GM23338 (cell line): ENCODE measurements around the gene METTL26. TPM values are rescaled to one million over a fixed set of nuclear protein-coding genes. Genes with fewer than 3 reads are reported as not detected.
A peak's percentile ranks its signal among the peaks of the same experiment; 100 is the strongest.

Experiments
- ATAC-seq: fragments of 200-7000 bp; cut with Tn5 transposase; 3 replicates; pipeline ENCODE4 v1.9.1; 2020
- DNase-seq: peaks from one replicate; pipeline ENCODE4 v3.0.0-alpha.2; 2015; ENCODE audit warnings: low spot score
- H2AFZ ChIP-seq: fragments of 200-600 bp; sonication (generic); 2 replicates; pipeline ENCODE4 v1.8.0; 2016; ENCODE audit warnings: antibody characterized with exemption, mild to moderate bottlenecking, moderate library complexity
- H3F3A ChIP-seq: fragments of 200-600 bp; sonication (generic); replicated peaks from 2 replicates; pipeline ENCODE4 v1.8.0; 2017; ENCODE audit warnings: antibody characterized with exemption, mixed run types, low read depth
- H3K27ac ChIP-seq: fragments of 200-600 bp; sonication (generic); 2 replicates; pipeline ENCODE4 v1.6.1; 2016; ENCODE audit warnings: low read depth
- H3K27me3 ChIP-seq: fragments of 200-600 bp; sonication (generic); 2 replicates; pipeline ENCODE4 v1.8.0; 2016; ENCODE audit warnings: mild to moderate bottlenecking, mixed run types, moderate library complexity; ENCODE audit not compliant: insufficient read depth
- H3K36me3 ChIP-seq: fragments of 200-600 bp; sonication (generic); 2 replicates; pipeline ENCODE4 v1.8.0; 2016; ENCODE audit warnings: mild to moderate bottlenecking; ENCODE audit not compliant: insufficient read depth
- H3K4me1 ChIP-seq: fragments of 200-600 bp; sonication (generic); 2 replicates; pipeline ENCODE4 v1.8.0; 2016; ENCODE audit warnings: mild to moderate bottlenecking, moderate library complexity; ENCODE audit not compliant: insufficient read depth
- H3K4me2 ChIP-seq: fragments of 200-600 bp; sonication (generic); 2 replicates; pipeline ENCODE4 v1.7.1; 2017; ENCODE audit warnings: mixed run types
- H3K4me3 ChIP-seq: fragments of 200-600 bp; sonication (generic); 2 replicates; pipeline ENCODE4 v1.6.1; 2016; ENCODE audit warnings: mixed run types
- H3K79me2 ChIP-seq: fragments of 200-600 bp; sonication (generic); replicated peaks from 2 replicates; pipeline ENCODE4 v1.8.0; 2017; ENCODE audit warnings: mild to moderate bottlenecking; ENCODE audit not compliant: insufficient read depth
- H3K9me2 ChIP-seq: fragments of 200-600 bp; sonication (generic); 2 replicates; pipeline ENCODE4 v1.8.0; 2017; ENCODE audit not compliant: insufficient read depth
- H4K20me1 ChIP-seq: fragments of 200-600 bp; sonication (generic); replicated peaks from 2 replicates; pipeline ENCODE4 v1.8.0; 2017; ENCODE audit warnings: mild to moderate bottlenecking; ENCODE audit not compliant: insufficient read depth
- H3K27ac Mint-ChIP-seq: 2 replicates; pipeline ENCODE4 v1.8.0; 2020; ENCODE audit warnings: inconsistent platforms, mild to moderate bottlenecking, moderate library complexity, mixed read lengths
- H3K27me3 Mint-ChIP-seq: 3 replicates; pipeline ENCODE4 v1.8.0; 2022; ENCODE audit warnings: low read depth, mild to moderate bottlenecking, moderate library complexity, mixed read lengths, inconsistent platforms; ENCODE audit not compliant: insufficient read depth, poor library complexity
- H3K36me3 Mint-ChIP-seq: 3 replicates; pipeline ENCODE4 v1.8.0; 2021; ENCODE audit warnings: low read depth, mild to moderate bottlenecking, inconsistent platforms, moderate library complexity, mixed read lengths
- H3K4me1 Mint-ChIP-seq: 3 replicates; pipeline ENCODE4 v1.8.0; 2020; ENCODE audit warnings: mild to moderate bottlenecking, inconsistent platforms, mixed read lengths
- H3K4me3 Mint-ChIP-seq: 3 replicates; pipeline ENCODE4 v1.8.0; 2021; ENCODE audit warnings: moderate library complexity, mild to moderate bottlenecking, inconsistent platforms, mixed read lengths
- H3K9me3 Mint-ChIP-seq: 3 replicates; pipeline ENCODE4 v1.8.0; 2020; ENCODE audit warnings: moderate library complexity, mild to moderate bottlenecking, inconsistent platforms, mixed read lengths
- CREB1 ChIP-seq: fragments of 250-450 bp; sonication (Bioruptor Pico); IDR thresholded peaks from 2 replicates; pipeline ENCODE4 v1.5.0; 2020; ENCODE audit warnings: low read depth, mild to moderate bottlenecking, moderate library complexity
- ETS1 ChIP-seq: IDR thresholded peaks from 2 replicates; pipeline ENCODE4 v1.6.1; 2016; ENCODE audit warnings: antibody characterized with exemption
- JUNB ChIP-seq: IDR thresholded peaks from one replicate; pipeline ENCODE4 v1.6.1; 2016; ENCODE audit warnings: antibody characterized with exemption; ENCODE audit not compliant: unreplicated experiment
- POLR2AphosphoS5 ChIP-seq: IDR thresholded peaks from 2 replicates; pipeline ENCODE4 v1.6.1; 2016; ENCODE audit warnings: antibody characterized with exemption, low read depth
- REST ChIP-seq: IDR thresholded peaks from one replicate; pipeline ENCODE4 v1.6.1; 2018; ENCODE audit warnings: antibody characterized with exemption; ENCODE audit not compliant: unreplicated experiment
- polyA plus RNA-seq: library from polyadenylated mRNA; unstranded; fragments of >200 nt; fragmentation: Nextera tagmentation; extraction: Ambion mirVana; gene quantifications from 2 replicates; pipeline ENCODE4 v1.2.1, GENCODE V29; 2016
- total RNA-seq: library from RNA; depleted of rRNA; stranded (reverse); fragments of >200 nt; shearing (Covaris generic); gene quantifications from 2 replicates; pipeline ENCODE4 v1.2.3, GENCODE V29; 2014
- TF ChIP-seq, protein P1 (sequence below), 2 experiments: fragments of 200-600 bp in 1 of 2; sonication (generic) in 1 of 2; conservative IDR thresholded peaks; 2 replicates each; pipeline versions ENCODE4 v1.5.1 to v1.6.1; 2016 to 2017; ENCODE audit warnings: antibody characterized with exemption in 2 of 2, low read depth in 2 of 2, mild to moderate bottlenecking in 2 of 2, moderate library complexity in 1 of 2

METTL26 gene
- total and polyA plus RNA-seq, 2 experiments from 2014 or later: 153 to 223 TPM

DNA sequence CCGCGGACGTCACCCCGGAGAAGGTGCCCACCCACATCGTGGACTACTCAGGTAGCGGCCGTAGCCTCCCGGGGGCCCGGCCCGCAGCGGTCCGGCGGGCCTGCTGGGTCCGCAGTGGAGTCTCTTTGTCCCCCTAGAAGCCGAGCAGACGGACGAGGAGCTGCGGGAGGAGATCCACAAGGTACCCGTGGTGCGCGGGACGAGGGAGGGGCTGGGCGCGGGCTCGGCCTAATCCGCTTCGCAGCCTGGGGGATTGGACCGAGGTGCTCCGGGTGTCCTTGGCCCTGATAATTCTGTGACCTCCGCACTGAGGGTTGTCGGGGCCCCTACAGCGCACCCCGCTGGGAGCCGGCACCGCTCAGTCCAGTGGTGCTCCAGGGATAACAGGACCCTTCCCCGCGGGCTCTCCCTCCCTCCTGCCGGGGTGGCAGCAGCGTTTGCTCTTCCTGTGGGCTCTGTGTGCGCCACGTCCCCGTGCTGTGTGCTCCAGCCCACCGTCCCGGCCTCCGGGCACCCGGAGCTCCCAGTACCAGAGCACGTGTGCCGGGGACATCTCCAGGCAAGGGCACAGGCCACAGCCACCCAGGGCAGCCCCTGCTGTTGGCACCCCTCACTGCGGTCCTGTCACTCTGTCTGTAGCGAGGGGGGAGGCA, 32.5 kb upstream of the METTL26 start (continued):
- TF ChIP-seq POLR2AphosphoS5: no peak
- no peak for TF ChIP-seq ETS1

GRCh38 chr16:667780-668518, 31.8 kb upstream of the METTL26 start, which contains the start of gene RHOT2:
Gene RHOT2, plus strand, starts transcription at chr16:668132. Its CDS starts 68 bp downstream, at chr16:668200.
- H3K4me1 ChIP-seq: no peaks in the 10 kb centered on the region
- Mint-ChIP-seq H3K36me3 (peaks cover 26% of the 10 kb centered on the region), H3K4me3 (peak within 1 kb of the TSS; percentile 71), H3K27ac (no peak within 1 kb of the TSS; the same call in 1 of the 2 replicates), H3K27me3 (peaks cover 2% of the 10 kb centered on the region), H3K4me1 (no peaks in the 10 kb centered on the region), H3K9me3 (no peaks in the 10 kb centered on the region; the same call in 2 of the 3 replicates)
- H4K20me1 ChIP-seq: peaks cover 3% of the 10 kb centered on the region
- H3K9me2 ChIP-seq: no peaks in the 10 kb centered on the region
- H2AFZ ChIP-seq: no peak within 1 kb of the TSS
- ATAC-seq (peak; percentile 93), DNase-seq (peak; percentile 97)
- H3K4me3 ChIP-seq: peak within 1 kb of the TSS; percentile 91
- no peaks in the 10 kb centered on the region for H3K27me3 ChIP-seq
- peaks cover 7% of the 10 kb centered on the region; the same call in 1 of the 2 replicates for H3F3A ChIP-seq
- H3K79me2 ChIP-seq: peaks cover 16% of the 10 kb centered on the region
- H3K36me3 ChIP-seq: peaks cover 11% of the 10 kb centered on the region; the same call in 1 of the 2 replicates
- H3K4me2 ChIP-seq: peak within 1 kb of the TSS; percentile 88
- 0 out of 2 replicates have a peak within 1 kb of the TSS, but pooled peaks have one; percentile 45 for H3K27ac ChIP-seq
- no peak for TF ChIP-seq JUNB
- TF ChIP-seq POLR2AphosphoS5: peak; percentile 80
- TF ChIP-seq, protein P1, sequence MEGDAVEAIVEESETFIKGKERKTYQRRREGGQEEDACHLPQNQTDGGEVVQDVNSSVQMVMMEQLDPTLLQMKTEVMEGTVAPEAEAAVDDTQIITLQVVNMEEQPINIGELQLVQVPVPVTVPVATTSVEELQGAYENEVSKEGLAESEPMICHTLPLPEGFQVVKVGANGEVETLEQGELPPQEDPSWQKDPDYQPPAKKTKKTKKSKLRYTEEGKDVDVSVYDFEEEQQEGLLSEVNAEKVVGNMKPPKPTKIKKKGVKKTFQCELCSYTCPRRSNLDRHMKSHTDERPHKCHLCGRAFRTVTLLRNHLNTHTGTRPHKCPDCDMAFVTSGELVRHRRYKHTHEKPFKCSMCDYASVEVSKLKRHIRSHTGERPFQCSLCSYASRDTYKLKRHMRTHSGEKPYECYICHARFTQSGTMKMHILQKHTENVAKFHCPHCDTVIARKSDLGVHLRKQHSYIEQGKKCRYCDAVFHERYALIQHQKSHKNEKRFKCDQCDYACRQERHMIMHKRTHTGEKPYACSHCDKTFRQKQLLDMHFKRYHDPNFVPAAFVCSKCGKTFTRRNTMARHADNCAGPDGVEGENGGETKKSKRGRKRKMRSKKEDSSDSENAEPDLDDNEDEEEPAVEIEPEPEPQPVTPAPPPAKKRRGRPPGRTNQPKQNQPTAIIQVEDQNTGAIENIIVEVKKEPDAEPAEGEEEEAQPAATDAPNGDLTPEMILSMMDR (conservative IDR thresholded peaks at IDR 0.05; ENCODE audit: low read depth in 2 of 2): peak; percentile 69 to 83
- TF ChIP-seq REST: no peak
- peak; percentile 73 for TF ChIP-seq CREB1 (CRISPR knock-in tag)
